Endothelial cell (in vitro differentiated cells): ENCODE measurements around the gene DLGAP1. TPM values are rescaled to one million over a fixed set of nuclear protein-coding genes. Genes with fewer than 3 reads are reported as not detected.
A peak's percentile ranks its signal among the peaks of the same experiment; 100 is the strongest.

Source experiments
- DNase-seq: peaks from one replicate; pipeline ENCODE4 v3.0.0; 2021; ENCODE audit warnings: low spot score
- H3K27ac Mint-ChIP-seq: one replicate; pipeline ENCODE4 v1.8.0; 2021; ENCODE audit warnings: mixed read lengths, inconsistent platforms; ENCODE audit not compliant: unreplicated experiment
- H3K27me3 Mint-ChIP-seq: one replicate; pipeline ENCODE4 v1.8.0; 2021; ENCODE audit warnings: mild to moderate bottlenecking, moderate library complexity, mixed read lengths, inconsistent platforms; ENCODE audit not compliant: unreplicated experiment
- H3K36me3 Mint-ChIP-seq: one replicate; pipeline ENCODE4 v1.8.0; 2021; ENCODE audit warnings: mild to moderate bottlenecking, low read depth, mixed read lengths, inconsistent platforms; ENCODE audit not compliant: unreplicated experiment
- H3K4me1 Mint-ChIP-seq: one replicate; pipeline ENCODE4 v1.8.0; 2021; ENCODE audit warnings: mild to moderate bottlenecking, mixed read lengths, inconsistent platforms; ENCODE audit not compliant: unreplicated experiment
- H3K4me3 Mint-ChIP-seq: one replicate; pipeline ENCODE4 v1.8.0; 2021; ENCODE audit warnings: mild to moderate bottlenecking, mixed read lengths, inconsistent platforms; ENCODE audit not compliant: unreplicated experiment
- H3K9me3 Mint-ChIP-seq: one replicate; pipeline ENCODE4 v1.8.0; 2021; ENCODE audit warnings: mixed read lengths, inconsistent platforms; ENCODE audit not compliant: unreplicated experiment
- total RNA-seq: library from RNA; stranded (reverse); fragmentation: NEBNext Ultra II Directional; extraction: Animal tissue kit (Norgen Biotek cat#: 25700); gene quantifications from one replicate; pipeline ENCODE4 v1.2.1, GENCODE V29; 2021; ENCODE audit not compliant: unreplicated experiment
- TF ChIP-seq, protein P1 (sequence below): fragments of 200-600 bp; sonication (generic); IDR thresholded peaks from one replicate; pipeline ENCODE4 v1.5.0; 2021; ENCODE audit warnings: antibody characterized with exemption; ENCODE audit not compliant: unreplicated experiment

The DLGAP1 gene
- total RNA-seq, 1 donor from 2014 or later = 1.8 TPM

DNA sequence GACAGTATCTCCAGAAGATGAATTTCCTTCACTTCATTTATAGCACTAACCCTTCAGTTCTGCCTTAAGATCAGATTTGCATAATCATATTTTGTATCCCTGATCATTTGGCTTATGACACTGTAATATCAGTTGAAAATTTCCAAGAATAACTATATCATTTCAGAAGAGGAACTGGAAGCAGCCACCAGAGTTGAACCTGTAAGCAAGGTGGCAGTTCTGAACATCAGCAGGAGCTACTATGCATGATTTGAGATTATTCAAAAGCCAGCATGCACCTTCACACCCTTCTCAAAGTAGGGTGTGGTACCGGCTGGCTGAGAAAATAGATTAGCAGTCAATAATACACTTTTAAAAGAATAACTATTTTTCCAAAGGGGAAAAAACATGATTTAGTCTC is 328.2 kb downstream of the DLGAP1 start:
- no peak overlapping the region for H3K27ac Mint-ChIP-seq
- TF ChIP-seq, protein P1, sequence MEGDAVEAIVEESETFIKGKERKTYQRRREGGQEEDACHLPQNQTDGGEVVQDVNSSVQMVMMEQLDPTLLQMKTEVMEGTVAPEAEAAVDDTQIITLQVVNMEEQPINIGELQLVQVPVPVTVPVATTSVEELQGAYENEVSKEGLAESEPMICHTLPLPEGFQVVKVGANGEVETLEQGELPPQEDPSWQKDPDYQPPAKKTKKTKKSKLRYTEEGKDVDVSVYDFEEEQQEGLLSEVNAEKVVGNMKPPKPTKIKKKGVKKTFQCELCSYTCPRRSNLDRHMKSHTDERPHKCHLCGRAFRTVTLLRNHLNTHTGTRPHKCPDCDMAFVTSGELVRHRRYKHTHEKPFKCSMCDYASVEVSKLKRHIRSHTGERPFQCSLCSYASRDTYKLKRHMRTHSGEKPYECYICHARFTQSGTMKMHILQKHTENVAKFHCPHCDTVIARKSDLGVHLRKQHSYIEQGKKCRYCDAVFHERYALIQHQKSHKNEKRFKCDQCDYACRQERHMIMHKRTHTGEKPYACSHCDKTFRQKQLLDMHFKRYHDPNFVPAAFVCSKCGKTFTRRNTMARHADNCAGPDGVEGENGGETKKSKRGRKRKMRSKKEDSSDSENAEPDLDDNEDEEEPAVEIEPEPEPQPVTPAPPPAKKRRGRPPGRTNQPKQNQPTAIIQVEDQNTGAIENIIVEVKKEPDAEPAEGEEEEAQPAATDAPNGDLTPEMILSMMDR = no peak
- no peak overlapping the region for H3K4me3 Mint-ChIP-seq
- H3K27me3 Mint-ChIP-seq = no peaks in the 10 kb centered on the region
- H3K36me3 Mint-ChIP-seq = no peaks in the 10 kb centered on the region
- H3K9me3 Mint-ChIP-seq = no peaks in the 10 kb centered on the region
- no peak for DNase-seq
- peaks cover 32% of the 10 kb centered on the region for H3K4me1 Mint-ChIP-seq

DNA sequence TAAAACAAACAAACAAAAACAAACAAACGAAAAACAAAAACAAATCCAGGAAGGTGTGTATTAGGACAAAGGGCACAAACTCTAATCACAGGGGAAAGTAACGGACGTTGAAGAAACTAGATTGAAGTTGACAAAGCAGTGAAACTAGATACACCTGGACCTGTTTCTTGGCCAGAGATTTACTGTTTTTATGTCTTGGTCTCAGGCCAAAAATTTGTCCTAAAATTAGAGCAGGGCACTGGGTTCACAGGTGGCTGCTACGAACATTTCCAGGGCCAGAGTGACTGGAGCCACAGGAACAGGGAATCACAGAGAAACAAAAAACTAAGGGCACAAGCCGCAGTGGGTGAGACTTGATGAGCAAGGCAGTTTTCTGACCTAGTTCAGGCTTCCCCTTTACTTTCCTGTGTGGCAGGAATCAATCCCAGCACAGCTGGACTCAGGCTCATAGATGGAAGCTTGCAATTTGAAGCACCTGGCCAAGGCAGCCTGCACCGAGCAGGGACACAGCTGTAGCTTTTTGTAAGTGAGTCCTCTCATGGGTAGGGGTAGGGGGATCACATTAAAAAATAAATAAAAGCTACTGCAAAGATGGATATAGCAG is 329.4 kb downstream of the DLGAP1 start:
- peak overlapping the region; percentile 64 for H3K27ac Mint-ChIP-seq
- H3K9me3 Mint-ChIP-seq = no peaks in the 10 kb centered on the region
- DNase-seq = no peak
- TF ChIP-seq, protein P1 = no peak
- H3K27me3 Mint-ChIP-seq = peaks cover 2% of the 10 kb centered on the region
- no peak overlapping the region for H3K4me3 Mint-ChIP-seq
- peaks cover 41% of the 10 kb centered on the region for H3K4me1 Mint-ChIP-seq
- no peaks in the 10 kb centered on the region for H3K36me3 Mint-ChIP-seq

DNA sequence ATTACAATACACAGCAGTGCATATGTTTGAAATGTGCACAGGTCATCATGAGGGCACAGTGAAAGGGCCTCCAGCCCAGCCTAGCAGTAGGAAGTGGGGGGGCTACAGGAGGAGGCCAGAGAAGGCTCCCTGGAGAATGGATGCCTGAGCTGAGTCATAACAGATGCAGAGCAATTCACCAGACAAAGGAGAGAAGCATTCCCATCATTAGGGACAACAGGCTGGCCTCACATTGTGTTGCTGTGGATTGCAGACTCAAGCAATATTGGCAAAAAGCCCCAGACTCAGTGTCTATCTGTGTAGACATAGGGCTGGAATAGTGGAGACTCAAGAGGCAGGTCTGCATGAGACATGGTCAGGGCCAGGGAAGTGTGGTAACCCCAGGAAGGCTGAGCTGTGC is 329.9 kb downstream of the DLGAP1 start:
- H3K27ac Mint-ChIP-seq = peak overlapping the region; percentile 64
- no peaks in the 10 kb centered on the region for H3K36me3 Mint-ChIP-seq
- H3K4me3 Mint-ChIP-seq = no peak overlapping the region
- TF ChIP-seq, protein P1 = no peak
- peaks cover 46% of the 10 kb centered on the region for H3K4me1 Mint-ChIP-seq
- H3K9me3 Mint-ChIP-seq = no peaks in the 10 kb centered on the region
- H3K27me3 Mint-ChIP-seq = peaks cover 2% of the 10 kb centered on the region
- no peak for DNase-seq

DNA sequence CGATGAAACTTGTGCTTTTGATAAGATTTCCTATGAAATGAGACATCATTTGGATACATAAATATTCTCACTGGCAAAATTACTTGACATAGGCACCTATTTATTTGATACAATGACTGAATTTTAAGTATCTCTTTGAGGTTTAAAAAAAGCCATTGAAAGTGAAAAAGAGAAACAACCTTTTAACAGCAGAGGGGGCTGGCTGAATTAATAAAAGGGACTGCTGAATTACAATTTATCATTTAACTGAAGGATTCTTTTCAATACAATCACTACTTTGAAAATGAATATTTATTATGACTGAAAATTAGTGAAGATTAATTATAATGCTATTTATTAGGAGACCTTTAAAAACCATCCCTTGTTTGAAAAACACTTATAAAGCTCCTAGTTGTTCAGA is 335.3 kb downstream of the DLGAP1 start:
- peaks cover 24% of the 10 kb centered on the region for H3K4me1 Mint-ChIP-seq
- DNase-seq = no peak
- no peak overlapping the region for H3K27ac Mint-ChIP-seq
- H3K9me3 Mint-ChIP-seq = no peaks in the 10 kb centered on the region
- no peak overlapping the region for H3K4me3 Mint-ChIP-seq
- H3K27me3 Mint-ChIP-seq = peaks cover 2% of the 10 kb centered on the region
- TF ChIP-seq, protein P1 = no peak
- no peaks in the 10 kb centered on the region for H3K36me3 Mint-ChIP-seq

DNA sequence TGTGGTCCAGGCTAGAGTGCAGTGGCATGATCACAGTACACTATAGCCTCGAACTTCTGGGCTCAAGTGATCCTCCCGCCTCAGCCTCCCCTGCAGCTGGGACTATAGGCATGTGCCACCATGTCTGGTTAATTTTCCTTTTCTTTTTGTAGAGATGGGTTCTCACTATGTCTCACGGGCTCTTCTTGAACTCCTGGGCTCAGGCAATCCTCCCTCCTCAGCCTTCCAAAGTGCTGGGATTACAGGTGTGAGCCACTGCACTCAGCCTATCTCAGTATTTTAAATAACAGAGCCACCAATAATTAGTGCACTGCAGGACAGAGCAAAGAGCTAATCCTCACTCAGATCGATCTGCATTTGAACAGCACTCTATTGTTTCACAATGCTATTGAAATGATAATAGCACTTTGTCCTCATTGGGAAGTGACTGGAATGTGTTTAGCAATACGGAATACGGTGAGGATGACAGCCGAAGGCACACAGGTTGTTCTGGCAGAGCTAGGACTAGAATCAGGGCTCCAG is 335.9 kb downstream of the DLGAP1 start:
- no peak for DNase-seq
- Mint-ChIP-seq H3K36me3 (no peaks in the 10 kb centered on the region), H3K27me3 (peaks cover 2% of the 10 kb centered on the region), H3K4me3 (no peak overlapping the region), H3K27ac (no peak overlapping the region), H3K9me3 (peaks cover 4% of the 10 kb centered on the region), H3K4me1 (peaks cover 21% of the 10 kb centered on the region)
- TF ChIP-seq, protein P1 = no peak
